Measurements from ENCODE around the gene VSIG8. TPM values are rescaled to one million over a fixed set of nuclear protein-coding genes. Genes with fewer than 3 reads are reported as not detected.
A peak's percentile ranks its signal among the peaks of the same experiment; 100 is the strongest.

Gene VSIG8
- total and polyA plus RNA-seq, 12 donors = 0.06 to 0.80 (median 0.17) TPM; not detected in 8

- H3K9me3 ChIP-seq (replicated peaks in 1 of 3) = no peaks in the 10 kb centered on the region
- H3K4me3 ChIP-seq = no peak overlapping the region
- 81 to 88% (median 85%) methylated on average over 8 of the region's 8 CpGs for WGBS, 4 donors
- intact Hi-C loops (cut with DNase I) = no loop called here
- no peaks in the 10 kb centered on the region for H3K27me3 ChIP-seq
- no peak for TF ChIP-seq CTCF (IDR thresholded peaks at IDR 0.05)
- no peak for TF ChIP-seq POLR2A (IDR thresholded peaks at IDR 0.05)
- H3K27ac ChIP-seq = no peak overlapping the region
- no peaks in the 10 kb centered on the region for H3K4me1 ChIP-seq (replicated peaks in 1 of 2)
- DNase-seq = no peak
- H3K36me3 ChIP-seq (replicated peaks in 1 of 2) = no peaks in the 10 kb centered on the region
Observed at GRCh38 chr1:159861218-159861617, 1.2 kb downstream of the VSIG8 start.

- no peaks in the 10 kb centered on the region for H3K4me1 ChIP-seq (replicated peaks in 1 of 2)
- DNase-seq = peak in 6 of 7 donors; percentile 53 to 75 (median 59)
- no peaks in the 10 kb centered on the region for H3K36me3 ChIP-seq (replicated peaks in 1 of 2)
- H3K27ac ChIP-seq = no peak overlapping the region
- 17 to 30% (median 20%) methylated on average over 1 to 3 of the region's 3 CpGs; no CpG with 5 or more reads in 1 of the 4 donors for WGBS, 4 donors
- intact Hi-C loops (cut with DNase I) = no loop called here
- H3K27me3 ChIP-seq = no peaks in the 10 kb centered on the region
- no peak overlapping the region for H3K4me3 ChIP-seq
- TF ChIP-seq POLR2A (IDR thresholded peaks at IDR 0.05) (no peak), CTCF (IDR thresholded peaks at IDR 0.05) (no peak)
- no peaks in the 10 kb centered on the region for H3K9me3 ChIP-seq (replicated peaks in 1 of 3)
Observed at GRCh38 chr1:159860456-159860855, 2.0 kb downstream of the VSIG8 start.

- H3K27ac ChIP-seq = no peak overlapping the region
- no peak for DNase-seq
- intact Hi-C loops (cut with DNase I) = no loop called here
- WGBS, 4 donors = 90 to 96% (median 91%) methylated on average over 7 of the region's 7 CpGs
- no peaks in the 10 kb centered on the region for H3K9me3 ChIP-seq (replicated peaks in 1 of 3)
- TF ChIP-seq CTCF (IDR thresholded peaks at IDR 0.05) = no peak
- no peak for TF ChIP-seq POLR2A (IDR thresholded peaks at IDR 0.05)
- no peaks in the 10 kb centered on the region for H3K4me1 ChIP-seq (replicated peaks in 1 of 2)
- H3K36me3 ChIP-seq (replicated peaks in 1 of 2) = no peaks in the 10 kb centered on the region
- no peak overlapping the region for H3K4me3 ChIP-seq
- H3K27me3 ChIP-seq = no peaks in the 10 kb centered on the region
Observed at GRCh38 chr1:159859767-159860322, 2.6 kb downstream of the VSIG8 start.

- no peak overlapping the region for H3K4me3 ChIP-seq
- no peak overlapping the region for H3K27ac ChIP-seq
- H3K9me3 ChIP-seq (replicated peaks in 1 of 3) = no peaks in the 10 kb centered on the region
- intact Hi-C loops (cut with DNase I) = no loop called here
- H3K27me3 ChIP-seq = no peaks in the 10 kb centered on the region
- 96 to 100% (median 99%) methylated on average over 2 to 6 of the region's 6 CpGs for WGBS, 4 donors
- H3K4me1 ChIP-seq (replicated peaks in 1 of 2) = peaks cover 0 to 12% of the 10 kb centered on the region in 2 donors
- no peak for DNase-seq
- TF ChIP-seq POLR2A (IDR thresholded peaks at IDR 0.05) (no peak), CTCF (IDR thresholded peaks at IDR 0.05) (no peak)
- H3K36me3 ChIP-seq (replicated peaks in 1 of 2) = no peaks in the 10 kb centered on the region
Observed at GRCh38 chr1:159857889-159858288, 4.6 kb downstream of the VSIG8 start.
